Activated CD8-positive, alpha-beta T cell treated with anti-CD3 and anti-CD28 coated beads, Interleukin-2, amount 10 ng/mL, durations not matched to agents 7 days and 5 days (primary cell): ENCODE measurements around the gene SRMS. TPM values are rescaled to one million over a fixed set of nuclear protein-coding genes. Genes with fewer than 3 reads are reported as not detected.

Experiments
- ATAC-seq: fragments of 150-1000 bp; cut with Tn5 transposase; one replicate; pipeline ENCODE4 v1.10.0; 2021; ENCODE audit warnings: moderate library complexity
- CTCF ChIA-PET: fragments of 350-600 bp; sonication (Branson Sonifier 250); formaldehyde crosslinking; loops from one replicate; lab custom pipeline; 2021; ENCODE audit warnings: antibody characterized with exemption; lab: Charles Lee
- POLR2A ChIA-PET: fragments of 350-600 bp; sonication (Branson Sonifier 250); formaldehyde crosslinking; loops from one replicate; lab custom pipeline; 2021; ENCODE audit warnings: antibody characterized with exemption; lab: Charles Lee
- DNase-seq: peaks from one replicate; pipeline ENCODE4 v3.0.0-alpha.2; 2020
- H3K27ac Mint-ChIP-seq: one replicate; pipeline ENCODE4 v1.8.0; 2021; ENCODE audit warnings: mild to moderate bottlenecking, mixed read lengths
- H3K27me3 Mint-ChIP-seq: one replicate; pipeline ENCODE4 v1.8.0; 2021; ENCODE audit warnings: low read depth, mixed read lengths
- H3K36me3 Mint-ChIP-seq: one replicate; pipeline ENCODE4 v1.8.0; 2021; ENCODE audit warnings: low read depth, mixed read lengths
- H3K4me1 Mint-ChIP-seq: one replicate; pipeline ENCODE4 v1.8.0; 2021; ENCODE audit warnings: low read depth, mixed read lengths
- H3K4me3 Mint-ChIP-seq: one replicate; pipeline ENCODE4 v1.8.0; 2021; ENCODE audit warnings: mild to moderate bottlenecking, mixed read lengths
- H3K9me3 Mint-ChIP-seq: one replicate; pipeline ENCODE4 v1.8.0; 2022; ENCODE audit warnings: mixed read lengths; ENCODE audit not compliant: insufficient read depth
- total RNA-seq, 2 experiments: library from RNA; stranded (reverse); gene quantifications; one replicate each; pipeline ENCODE4 v1.2.3, GENCODE V29; 2021

Gene SRMS
- total RNA-seq, 2 experiments from 2014 or later: not detected

GRCh38 chr20:63508072-63508768 is 39.3 kb downstream of the SRMS start:
- POLR2A ChIA-PET: no interaction called here
- peaks cover 26% of the 10 kb centered on the region for H3K27me3 Mint-ChIP-seq

GRCh38 chr20:63507083-63507743 is 40.3 kb downstream of the SRMS start:
- DNase-seq: no peak
- POLR2A ChIA-PET: interaction anchor here (0.9 kb wide), 1 partner anchor 14 kb away, joined by 3 read pairs; no protein-coding TSS in a partner anchor
- peaks cover 10% of the 10 kb centered on the region for H3K4me1 Mint-ChIP-seq
- no peak overlapping the region for H3K4me3 Mint-ChIP-seq
- no peak for ATAC-seq
- H3K27ac Mint-ChIP-seq: no peak overlapping the region
- no peaks in the 10 kb centered on the region for H3K36me3 Mint-ChIP-seq
- H3K27me3 Mint-ChIP-seq: peaks cover 19% of the 10 kb centered on the region
- CTCF ChIA-PET: no interaction called here
- no peaks in the 10 kb centered on the region for H3K9me3 Mint-ChIP-seq

More at GRCh38 chr20:63508072-63508768, 39.3 kb downstream of the SRMS start:
- peaks cover 10% of the 10 kb centered on the region for H3K4me1 Mint-ChIP-seq
- CTCF ChIA-PET: no interaction called here
- no peaks in the 10 kb centered on the region for H3K9me3 Mint-ChIP-seq
- DNase-seq: no peak
- H3K27ac Mint-ChIP-seq: no peak overlapping the region
- H3K36me3 Mint-ChIP-seq: no peaks in the 10 kb centered on the region
- H3K4me3 Mint-ChIP-seq: no peak overlapping the region
- ATAC-seq: no peak

- ChIA-PET CTCF (interaction anchor here (1.5 kb wide), 1 partner anchor 10 kb away, joined by 5 read pairs; no protein-coding TSS in a partner anchor), POLR2A (interaction anchor here (0.5 kb wide), 1 partner anchor 484 kb away, joined by 3 read pairs; no protein-coding TSS in a partner anchor)
- Mint-ChIP-seq H3K4me3 (no peak overlapping the region), H3K27ac (no peak overlapping the region), H3K4me1 (peaks cover 10% of the 10 kb centered on the region), H3K36me3 (no peaks in the 10 kb centered on the region), H3K9me3 (no peaks in the 10 kb centered on the region), H3K27me3 (peaks cover 22% of the 10 kb centered on the region)
- no peak for ATAC-seq
- DNase-seq: no peak
These were observed 41.8 kb downstream of the SRMS start for GRCh38 chr20:63505723-63506122.

GRCh38 chr20:63505281-63505680 is 42.3 kb downstream of the SRMS start:
- peaks cover 10% of the 10 kb centered on the region for H3K4me1 Mint-ChIP-seq
- ChIA-PET POLR2A (interaction anchor here (0.5 kb wide), 1 partner anchor 485 kb away, joined by 3 read pairs; no protein-coding TSS in a partner anchor), CTCF (interaction anchor here (1.5 kb wide), 1 partner anchor 9 kb away, joined by 5 read pairs; no protein-coding TSS in a partner anchor)
- H3K27ac Mint-ChIP-seq: no peak overlapping the region
- no peak overlapping the region for H3K4me3 Mint-ChIP-seq
- no peaks in the 10 kb centered on the region for H3K36me3 Mint-ChIP-seq
- DNase-seq: no peak
- no peak for ATAC-seq
- H3K9me3 Mint-ChIP-seq: no peaks in the 10 kb centered on the region
- H3K27me3 Mint-ChIP-seq: peaks cover 23% of the 10 kb centered on the region

GRCh38 chr20:63504642-63505041 is 42.9 kb downstream of the SRMS start:
- H3K36me3 Mint-ChIP-seq: no peaks in the 10 kb centered on the region
- peaks cover 25% of the 10 kb centered on the region for H3K27me3 Mint-ChIP-seq
- no peak overlapping the region for H3K27ac Mint-ChIP-seq
- POLR2A ChIA-PET: no interaction called here
- H3K4me1 Mint-ChIP-seq: peaks cover 10% of the 10 kb centered on the region
- H3K4me3 Mint-ChIP-seq: no peak overlapping the region
- DNase-seq: no peak
- no peak for ATAC-seq
- H3K9me3 Mint-ChIP-seq: no peaks in the 10 kb centered on the region
- CTCF ChIA-PET: interaction anchor here (1.5 kb wide), 1 partner anchor 9 kb away, joined by 5 read pairs; no protein-coding TSS in a partner anchor

GRCh38 chr20:63503524-63503923 is 44.0 kb downstream of the SRMS start:
- Mint-ChIP-seq H3K4me3 (no peak overlapping the region), H3K27ac (no peak overlapping the region), H3K36me3 (no peaks in the 10 kb centered on the region), H3K4me1 (peaks cover 10% of the 10 kb centered on the region), H3K9me3 (no peaks in the 10 kb centered on the region), H3K27me3 (peaks cover 22% of the 10 kb centered on the region)
- DNase-seq (no peak), ATAC-seq (no peak)
- CTCF ChIA-PET: no interaction called here
- POLR2A ChIA-PET: no interaction called here

GRCh38 chr20:63502671-63503172 is 44.8 kb downstream of the SRMS start:
- no peaks in the 10 kb centered on the region for H3K9me3 Mint-ChIP-seq
- no peak for DNase-seq
- ATAC-seq: no peak
- peaks cover 4% of the 10 kb centered on the region for H3K4me1 Mint-ChIP-seq
- CTCF ChIA-PET: no interaction called here
- peaks cover 17% of the 10 kb centered on the region for H3K27me3 Mint-ChIP-seq
- POLR2A ChIA-PET: no interaction called here
- H3K36me3 Mint-ChIP-seq: no peaks in the 10 kb centered on the region
- H3K4me3 Mint-ChIP-seq: no peak overlapping the region
- no peak overlapping the region for H3K27ac Mint-ChIP-seq

- no peaks in the 10 kb centered on the region for H3K9me3 Mint-ChIP-seq
- no peaks in the 10 kb centered on the region for H3K36me3 Mint-ChIP-seq
- CTCF ChIA-PET: no interaction called here
These were observed 45.5 kb downstream of the SRMS start for GRCh38 chr20:63501818-63502670.

GRCh38 chr20:63500902-63501817 is 46.4 kb downstream of the SRMS start:
- no peak for ATAC-seq
- POLR2A ChIA-PET: no interaction called here
- CTCF ChIA-PET: no interaction called here
- no peak overlapping the region for H3K4me3 Mint-ChIP-seq
- H3K9me3 Mint-ChIP-seq: no peaks in the 10 kb centered on the region
- H3K27ac Mint-ChIP-seq: peak overlapping the region; percentile 46
- peaks cover 7% of the 10 kb centered on the region for H3K4me1 Mint-ChIP-seq
- no peak for DNase-seq
- peaks cover 25% of the 10 kb centered on the region for H3K27me3 Mint-ChIP-seq
- H3K36me3 Mint-ChIP-seq: no peaks in the 10 kb centered on the region

More at GRCh38 chr20:63501818-63502670, 45.5 kb downstream of the SRMS start:
- DNase-seq: no peak
- POLR2A ChIA-PET: no interaction called here
- no peak overlapping the region for H3K27ac Mint-ChIP-seq
- peaks cover 22% of the 10 kb centered on the region for H3K27me3 Mint-ChIP-seq
- peaks cover 4% of the 10 kb centered on the region for H3K4me1 Mint-ChIP-seq
- no peak overlapping the region for H3K4me3 Mint-ChIP-seq
- ATAC-seq: no peak

- H3K4me1 Mint-ChIP-seq: peaks cover 8% of the 10 kb centered on the region
- H3K36me3 Mint-ChIP-seq: no peaks in the 10 kb centered on the region
- ChIA-PET POLR2A (no interaction called here), CTCF (no interaction called here)
- H3K9me3 Mint-ChIP-seq: no peaks in the 10 kb centered on the region
- H3K27ac Mint-ChIP-seq: no peak overlapping the region
- H3K4me3 Mint-ChIP-seq: no peak overlapping the region
- no peak for DNase-seq
- no peak for ATAC-seq
- peaks cover 25% of the 10 kb centered on the region for H3K27me3 Mint-ChIP-seq
These were observed 47.2 kb downstream of the SRMS start for GRCh38 chr20:63500151-63500901.
